Activated T-cell treated with anti-CD3 and anti-CD28 coated beads, Interleukin-2, amount 50 U/mL, for 24 hours (primary cell): ENCODE results near the gene KIF14.
A peak's percentile ranks its signal among the peaks of the same experiment; 100 is the strongest.

Experiments
- DNase-seq: peaks from one replicate; pipeline ENCODE4 v3.0.0-alpha.2; 2020
- H3K27ac Mint-ChIP-seq: 2 replicates; pipeline ENCODE4 v1.8.0; 2020; ENCODE audit warnings: mild to moderate bottlenecking, mixed read lengths
- H3K27me3 Mint-ChIP-seq: 2 replicates; pipeline ENCODE4 v1.8.0; 2020; ENCODE audit warnings: mixed read lengths
- H3K36me3 Mint-ChIP-seq: 2 replicates; pipeline ENCODE4 v1.8.0; 2020; ENCODE audit warnings: low read depth, mixed read lengths
- H3K4me1 Mint-ChIP-seq: 2 replicates; pipeline ENCODE4 v1.8.0; 2020; ENCODE audit warnings: low read depth, mixed read lengths
- H3K4me3 Mint-ChIP-seq: 2 replicates; pipeline ENCODE4 v1.8.0; 2020; ENCODE audit warnings: mild to moderate bottlenecking, moderate library complexity, mixed read lengths
- H3K9me3 Mint-ChIP-seq: 2 replicates; pipeline ENCODE4 v1.8.0; 2020; ENCODE audit warnings: mixed read lengths

The KIF14 gene

GRCh38 chr1:200510228-200510623 lies 110.3 kb downstream of the KIF14 start:
- Mint-ChIP-seq H3K36me3 (no peaks in the 10 kb centered on the region), H3K27me3 (peaks cover 12% of the 10 kb centered on the region), H3K9me3 (no peaks in the 10 kb centered on the region), H3K27ac (no peak overlapping the region), H3K4me1 (peaks cover 2% of the 10 kb centered on the region), H3K4me3 (no peak overlapping the region)
- peak; percentile 59 for DNase-seq

DNA sequence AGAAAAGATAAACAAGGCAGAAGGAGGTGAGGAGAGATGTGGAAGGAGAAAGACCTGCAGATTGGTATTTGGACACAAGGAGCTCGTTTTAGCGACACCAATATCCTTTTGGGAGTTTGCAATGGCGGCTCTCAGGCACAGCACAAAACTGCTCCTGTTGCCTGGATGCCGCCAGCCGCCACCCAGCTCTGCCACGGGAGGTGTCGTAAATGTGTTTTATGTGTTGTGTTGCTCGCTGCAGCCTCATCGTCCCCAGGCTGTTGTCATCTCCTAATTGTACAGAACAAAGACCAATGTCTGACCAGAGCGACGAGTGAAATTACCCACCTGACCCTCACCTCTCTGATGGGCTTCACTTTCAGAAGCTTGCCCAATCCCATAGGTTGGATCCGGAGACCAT lies 114.1 kb downstream of the KIF14 start:
- H3K4me1 Mint-ChIP-seq, result peaks cover 2% of the 10 kb centered on the region

GRCh38 chr1:200505257-200505656 lies 115.3 kb downstream of the KIF14 start:
- Mint-ChIP-seq H3K4me3 (no peak overlapping the region), H3K9me3 (no peaks in the 10 kb centered on the region), H3K27ac (no peak overlapping the region), H3K27me3 (peaks cover 10% of the 10 kb centered on the region), H3K36me3 (no peaks in the 10 kb centered on the region), H3K4me1 (peaks cover 1% of the 10 kb centered on the region)
- DNase-seq, result no peak

More for the DNA sequence above, 114.1 kb downstream of the KIF14 start:
- H3K27me3 Mint-ChIP-seq, result peaks cover 13% of the 10 kb centered on the region
- no peaks in the 10 kb centered on the region for H3K36me3 Mint-ChIP-seq
- no peak overlapping the region for H3K4me3 Mint-ChIP-seq
- no peak overlapping the region for H3K27ac Mint-ChIP-seq
- H3K9me3 Mint-ChIP-seq, result no peaks in the 10 kb centered on the region
- no peak for DNase-seq
